Activated CD4-positive, alpha-beta T cell treated with anti-CD3 and anti-CD28 coated beads for 36 hours (primary cell): ENCODE results near the gene TYW1B. TPM values are rescaled to one million over a fixed set of nuclear protein-coding genes. Genes with fewer than 3 reads are reported as not detected.
"Not testable (repeated sequence)": the region's sequence is repeated elsewhere in the genome, so short reads cannot be mapped to it uniquely, and the experiment has no call there.

Source experiments
- ATAC-seq: fragments of 200-7000 bp; cut with Tn5 transposase; one replicate; pipeline ENCODE4 v1.10.0; 2021; ENCODE audit warnings: mild to moderate bottlenecking, moderate library complexity
- CTCF ChIA-PET: fragments of 350-600 bp; sonication (Branson Sonifier 250); formaldehyde crosslinking; loops from one replicate; lab custom pipeline; 2021; ENCODE audit warnings: antibody characterized with exemption; lab: Charles Lee
- POLR2A ChIA-PET: fragments of 350-600 bp; sonication (Branson Sonifier 250); formaldehyde crosslinking; loops from one replicate; lab custom pipeline; 2021; ENCODE audit warnings: antibody characterized with exemption, inconsistent platforms; lab: Charles Lee
- DNase-seq: peaks from one replicate; pipeline ENCODE4 v3.0.0-alpha.2; 2020
- H3K27ac Mint-ChIP-seq: one replicate; pipeline ENCODE4 v1.8.0; 2021; ENCODE audit warnings: mixed read lengths
- H3K27me3 Mint-ChIP-seq: one replicate; pipeline ENCODE4 v1.8.0; 2021; ENCODE audit warnings: mixed read lengths
- H3K36me3 Mint-ChIP-seq: one replicate; pipeline ENCODE4 v1.8.0; 2021; ENCODE audit warnings: low read depth, mixed read lengths
- H3K4me1 Mint-ChIP-seq: one replicate; pipeline ENCODE4 v1.8.0; 2021; ENCODE audit warnings: mixed read lengths
- H3K4me3 Mint-ChIP-seq: one replicate; pipeline ENCODE4 v1.8.0; 2021; ENCODE audit warnings: mild to moderate bottlenecking, moderate library complexity, mixed read lengths
- H3K9me3 Mint-ChIP-seq: one replicate; pipeline ENCODE4 v1.8.0; 2021; ENCODE audit warnings: low read depth, mixed read lengths
- intact Hi-C, 2 experiments: fragments of 100-400 bp; cut with DNase I in 1 of 2; cut with micrococcal nuclease in 1 of 2; formaldehyde crosslinking; loops; one replicate each; pipeline versions ENCODE4 v1.14.2 to v1.15.1; 2022 to 2024; cut with DNase I, micrococcal nuclease
- total RNA-seq, 2 experiments: library from RNA; stranded (reverse); gene quantifications; one replicate each; pipeline ENCODE4 v1.2.3, GENCODE V29; 2021

TYW1B gene
- total RNA-seq, 2 experiments from 2014 or later: 3.5 to 3.9 TPM

GRCh38 chr7:72580142-72580770 is 247.7 kb downstream of the TYW1B start:
- POLR2A ChIA-PET, intact Hi-C loops, H3K4me1 Mint-ChIP-seq, H3K27me3 Mint-ChIP-seq, ATAC-seq, DNase-seq, H3K9me3 Mint-ChIP-seq, CTCF ChIA-PET, H3K4me3 Mint-ChIP-seq, H3K27ac Mint-ChIP-seq: not testable (repeated sequence)
- H3K36me3 Mint-ChIP-seq: peaks cover 32% of the 10 kb centered on the region

- Mint-ChIP-seq H3K27ac (no peak overlapping the region), H3K9me3 (no peaks in the 10 kb centered on the region), H3K4me3 (no peak overlapping the region), H3K27me3 (no peaks in the 10 kb centered on the region), H3K4me1 (no peaks in the 10 kb centered on the region), H3K36me3 (peaks cover 32% of the 10 kb centered on the region)
- DNase-seq (no peak), ATAC-seq (no peak)
- intact Hi-C loops: no loop called here
- ChIA-PET POLR2A (no interaction called here), CTCF (no interaction called here)
Observed at GRCh38 chr7:72577107-72577506, 250.9 kb downstream of the TYW1B start.

- H3K4me1 Mint-ChIP-seq, H3K4me3 Mint-ChIP-seq, intact Hi-C loops: not testable (repeated sequence)
Observed at GRCh38 chr7:72561988-72562387, 266.0 kb downstream of the TYW1B start.

GRCh38 chr7:72559546-72559945 is 268.5 kb downstream of the TYW1B start:
- H3K27me3 Mint-ChIP-seq, H3K36me3 Mint-ChIP-seq, H3K27ac Mint-ChIP-seq, POLR2A ChIA-PET, H3K4me1 Mint-ChIP-seq, CTCF ChIA-PET, DNase-seq, intact Hi-C loops, H3K4me3 Mint-ChIP-seq, ATAC-seq: not testable (repeated sequence)
- peaks cover 12% of the 10 kb centered on the region for H3K9me3 Mint-ChIP-seq

More at GRCh38 chr7:72561988-72562387, 266.0 kb downstream of the TYW1B start:
- H3K27ac Mint-ChIP-seq, H3K36me3 Mint-ChIP-seq, CTCF ChIA-PET, POLR2A ChIA-PET, DNase-seq, ATAC-seq, H3K27me3 Mint-ChIP-seq: not testable (repeated sequence)
- H3K9me3 Mint-ChIP-seq: peaks cover 15% of the 10 kb centered on the region

- H3K4me3 Mint-ChIP-seq, H3K27me3 Mint-ChIP-seq, DNase-seq, intact Hi-C loops, ATAC-seq, H3K36me3 Mint-ChIP-seq, H3K4me1 Mint-ChIP-seq, H3K27ac Mint-ChIP-seq, POLR2A ChIA-PET: not testable (repeated sequence)
- peaks cover 10% of the 10 kb centered on the region for H3K9me3 Mint-ChIP-seq
- CTCF ChIA-PET: interaction anchor here (0.7 kb wide), 1 partner anchor 1575 kb away, joined by 3 read pairs; no protein-coding TSS in a partner anchor
Observed at GRCh38 chr7:72556733-72557132, 271.3 kb downstream of the TYW1B start.

GRCh38 chr7:72555238-72555637 is 272.8 kb downstream of the TYW1B start:
- H3K27ac Mint-ChIP-seq, CTCF ChIA-PET: not testable (repeated sequence)

GRCh38 chr7:72554401-72554800 is 273.6 kb downstream of the TYW1B start:
- ATAC-seq, H3K27ac Mint-ChIP-seq, H3K9me3 Mint-ChIP-seq, intact Hi-C loops, CTCF ChIA-PET, H3K27me3 Mint-ChIP-seq, H3K36me3 Mint-ChIP-seq, H3K4me3 Mint-ChIP-seq, H3K4me1 Mint-ChIP-seq, DNase-seq, POLR2A ChIA-PET: not testable (repeated sequence)

More at GRCh38 chr7:72555238-72555637, 272.8 kb downstream of the TYW1B start:
- H3K4me3 Mint-ChIP-seq, ATAC-seq, H3K27me3 Mint-ChIP-seq, H3K36me3 Mint-ChIP-seq, H3K9me3 Mint-ChIP-seq, DNase-seq, intact Hi-C loops, H3K4me1 Mint-ChIP-seq, POLR2A ChIA-PET: not testable (repeated sequence)

- CTCF ChIA-PET, H3K27me3 Mint-ChIP-seq, H3K36me3 Mint-ChIP-seq, intact Hi-C loops, H3K4me1 Mint-ChIP-seq, H3K9me3 Mint-ChIP-seq, POLR2A ChIA-PET, ATAC-seq, H3K27ac Mint-ChIP-seq, H3K4me3 Mint-ChIP-seq: not testable (repeated sequence)
- peak; percentile 16 for DNase-seq
Observed at GRCh38 chr7:72550454-72550853, 277.5 kb downstream of the TYW1B start.

GRCh38 chr7:72546586-72547237 is 281.3 kb downstream of the TYW1B start:
- H3K27me3 Mint-ChIP-seq, H3K9me3 Mint-ChIP-seq, POLR2A ChIA-PET, H3K36me3 Mint-ChIP-seq, H3K4me1 Mint-ChIP-seq, H3K27ac Mint-ChIP-seq, H3K4me3 Mint-ChIP-seq, ATAC-seq, CTCF ChIA-PET: not testable (repeated sequence)
- intact Hi-C loops: loop anchor here in 1 of 2 experiments (10.0 kb wide), 1 partner anchor 58 kb away; no protein-coding TSS in a partner anchor
- peak; percentile 4 for DNase-seq

GRCh38 chr7:72544531-72544930 is 283.5 kb downstream of the TYW1B start:
- H3K27ac Mint-ChIP-seq, H3K4me3 Mint-ChIP-seq, H3K36me3 Mint-ChIP-seq, DNase-seq, POLR2A ChIA-PET, H3K4me1 Mint-ChIP-seq, CTCF ChIA-PET, H3K27me3 Mint-ChIP-seq, H3K9me3 Mint-ChIP-seq, ATAC-seq: not testable (repeated sequence)
- intact Hi-C loops: loop anchor here in 1 of 2 experiments (10.0 kb wide), 1 partner anchor 60 kb away; no protein-coding TSS in a partner anchor

- no peak overlapping the region for H3K27ac Mint-ChIP-seq
- no peaks in the 10 kb centered on the region for H3K27me3 Mint-ChIP-seq
- intact Hi-C loops: loop anchor here in 1 of 2 experiments (10.0 kb wide), 1 partner anchor 64 kb away; no protein-coding TSS in a partner anchor
- H3K36me3 Mint-ChIP-seq: no peaks in the 10 kb centered on the region
- no peaks in the 10 kb centered on the region for H3K4me1 Mint-ChIP-seq
- DNase-seq (no peak), ATAC-seq (no peak)
- ChIA-PET POLR2A (no interaction called here), CTCF (no interaction called here)
- H3K4me3 Mint-ChIP-seq: no peak overlapping the region
- no peaks in the 10 kb centered on the region for H3K9me3 Mint-ChIP-seq
Observed at GRCh38 chr7:72540923-72541322, 287.1 kb downstream of the TYW1B start.

- Mint-ChIP-seq H3K27ac (no peak overlapping the region), H3K4me1 (no peaks in the 10 kb centered on the region), H3K27me3 (no peaks in the 10 kb centered on the region), H3K9me3 (no peaks in the 10 kb centered on the region), H3K4me3 (no peak overlapping the region), H3K36me3 (no peaks in the 10 kb centered on the region)
- CTCF ChIA-PET: no interaction called here
- intact Hi-C loops: loop anchor here in 1 of 2 experiments (10.0 kb wide), 1 partner anchor 65 kb away; no protein-coding TSS in a partner anchor
- POLR2A ChIA-PET: no interaction called here
- DNase-seq (no peak), ATAC-seq (no peak)
Observed at GRCh38 chr7:72540106-72540611, 287.8 kb downstream of the TYW1B start.
